Subcutaneous preadipocyte (primary cell): ENCODE measurements around the gene OR9Q2. TPM values are rescaled to one million over a fixed set of nuclear protein-coding genes. Genes with fewer than 3 reads are reported as not detected.

Experiments
- total RNA-seq: library from RNA; depleted of rRNA; stranded (reverse); fragments of >200 nt; gene quantifications from 2 replicates; pipeline ENCODE4 v1.2.3, GENCODE V29; 2012

Gene OR9Q2
- total RNA-seq, result not detected in 2 replicates

GRCh38 chr11:58188770-58189169, at the start of gene OR9Q2:
TSS of gene OR9Q2 (plus strand) at chr11:58189070. CDS start at chr11:58190491, 1,421 bp downstream.

GRCh38 chr11:58204042-58204441, 15.2 kb downstream of the OR9Q2 start, which contains the start of gene OR1S2:
TSS of gene OR1S2 (minus strand) at chr11:58204142. CDS start at chr11:58204142, 0 bp downstream.

GRCh38 chr11:58212420-58212819, 23.6 kb downstream of the OR9Q2 start, which contains the start of gene OR1S1:
TSS of gene OR1S1 (plus strand) at chr11:58212720.

Other genes starting within 250 kb of the OR9Q2 start
- not detected in 2 replicates for gene OR9Q1, start 165.2 kb upstream of the OR9Q2 start, total RNA-seq
- not detected in 2 replicates for gene OR6Q1, start 158.1 kb upstream of the OR9Q2 start, total RNA-seq
- gene OR9I1, start 63.5 kb upstream of the OR9Q2 start, total RNA-seq, result not detected in 2 replicates
- gene OR1S2, start 15.1 kb downstream of the OR9Q2 start, total RNA-seq, result not detected in 2 replicates
- not detected in 2 replicates for gene OR1S1, start 23.6 kb downstream of the OR9Q2 start, total RNA-seq
- gene OR10Q1, start 39.8 kb downstream of the OR9Q2 start, total RNA-seq, result not detected in 2 replicates
- gene OR10W1, start 79.2 kb downstream of the OR9Q2 start, total RNA-seq, result not detected in 2 replicates
- gene OR5B17, start 170.0 kb downstream of the OR9Q2 start, total RNA-seq, result not detected in 2 replicates
- not detected in 2 replicates for gene OR5B3, start 217.8 kb downstream of the OR9Q2 start, total RNA-seq
- gene OR5B2, start 239.1 kb downstream of the OR9Q2 start, total RNA-seq, result not detected in 2 replicates